ENCODE results near the gene SPACA5.
A peak's percentile ranks its signal among the peaks of the same experiment; 100 is the strongest.
"Not testable (repeated sequence)": the region's sequence is repeated elsewhere in the genome, so short reads cannot be mapped to it uniquely, and the experiment has no call there.

Gene SPACA5

DNA sequence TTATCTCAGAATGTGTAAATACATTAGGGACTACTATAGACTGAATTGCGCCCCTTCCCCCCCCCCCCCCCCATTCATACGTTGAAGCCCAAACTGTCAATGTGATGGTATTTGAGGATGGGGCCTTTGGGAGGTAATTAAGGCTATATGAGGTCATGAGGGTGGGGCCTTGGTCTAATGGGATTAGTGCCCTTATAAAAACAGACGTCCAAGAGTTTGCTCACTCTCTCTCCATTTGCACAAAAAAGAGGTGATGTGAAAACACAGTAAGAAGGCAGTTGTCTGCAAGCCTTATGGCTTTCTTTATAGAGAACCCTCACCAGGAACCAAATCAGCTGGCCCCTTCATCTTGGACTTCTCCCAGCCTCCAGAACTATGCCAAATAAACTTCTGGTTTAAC is 15.3 kb downstream of the SPACA5 start:
- no peak for DNase-seq

DNA sequence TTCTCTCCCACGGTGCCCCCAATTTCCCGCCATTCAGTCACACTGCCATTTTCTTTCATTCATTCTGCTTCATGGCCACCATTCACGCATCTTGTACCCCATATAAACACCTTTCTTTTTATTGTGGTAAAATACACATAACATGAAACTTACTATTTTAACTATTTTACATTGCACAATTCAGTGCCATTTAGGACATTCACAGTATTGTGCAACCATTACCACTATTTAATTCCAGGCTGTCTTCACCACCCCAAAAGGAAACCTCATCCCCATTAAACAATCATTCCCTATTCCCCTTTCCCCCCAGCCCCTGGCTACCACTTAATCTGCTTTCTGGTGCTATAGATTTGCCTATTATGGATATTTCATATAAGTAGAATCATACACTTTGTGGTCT is 15.9 kb downstream of the SPACA5 start:
- no peak for DNase-seq

DNA sequence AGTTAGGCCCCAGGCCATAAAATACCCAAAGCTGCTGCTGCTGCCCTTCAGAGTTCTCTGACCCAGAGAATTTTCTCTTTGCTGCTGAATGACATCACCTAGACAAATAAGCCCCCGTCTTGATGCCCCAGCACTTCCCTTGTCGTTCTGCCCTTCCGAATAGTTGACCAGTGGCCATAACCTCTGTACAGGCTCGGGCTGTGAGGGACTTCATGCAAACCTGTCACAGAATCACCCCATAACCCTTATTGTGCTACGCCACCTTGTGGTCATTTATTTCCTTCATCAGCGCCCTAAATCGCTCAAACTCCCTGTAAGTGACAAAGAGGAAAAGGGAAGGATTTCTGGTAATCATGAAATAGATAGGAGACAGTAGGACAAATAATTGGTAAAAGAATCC is 18.8 kb downstream of the SPACA5 start:
- peak; percentile 22 for DNase-seq

DNA sequence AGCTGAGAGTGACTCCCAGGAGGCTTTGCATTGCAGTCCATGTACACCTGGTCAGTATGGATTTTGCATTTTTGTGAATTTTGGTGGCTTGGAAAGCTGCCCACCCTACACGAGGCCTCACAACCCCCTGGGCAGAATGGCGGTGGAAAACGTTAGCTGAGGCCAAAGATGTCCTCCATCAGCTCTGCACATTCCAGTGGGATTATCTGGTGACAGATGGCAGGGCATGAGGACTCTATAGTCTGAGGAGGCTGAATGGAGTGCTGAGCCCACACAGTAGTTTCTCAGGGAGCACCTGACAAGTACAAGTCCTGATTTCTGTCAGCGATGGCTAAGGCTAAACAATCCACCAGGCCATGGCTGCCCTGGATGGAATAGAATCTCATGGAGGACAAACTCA is 20.8 kb downstream of the SPACA5 start:
- DNase-seq = not testable (repeated sequence)

DNA sequence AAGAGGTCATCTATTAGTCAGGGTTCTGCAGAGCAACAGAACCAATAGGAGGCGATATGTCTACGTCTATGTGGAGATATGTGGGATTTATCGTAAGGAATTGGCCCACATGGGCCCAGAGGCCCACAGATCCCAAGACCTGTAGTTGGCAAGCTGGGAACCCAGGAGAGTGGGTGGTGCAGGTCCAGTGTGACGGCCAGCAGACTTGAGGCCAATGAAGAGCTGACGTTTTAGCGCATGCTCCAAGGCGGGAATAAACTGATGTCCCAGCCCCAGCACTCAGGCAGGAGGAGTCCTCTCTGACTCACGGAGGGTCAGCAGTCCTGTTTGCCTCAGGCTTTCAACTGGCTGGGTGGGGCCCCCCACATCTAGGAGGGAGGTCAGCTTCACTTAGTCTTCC is 21.3 kb downstream of the SPACA5 start:
- no peak for DNase-seq

DNA sequence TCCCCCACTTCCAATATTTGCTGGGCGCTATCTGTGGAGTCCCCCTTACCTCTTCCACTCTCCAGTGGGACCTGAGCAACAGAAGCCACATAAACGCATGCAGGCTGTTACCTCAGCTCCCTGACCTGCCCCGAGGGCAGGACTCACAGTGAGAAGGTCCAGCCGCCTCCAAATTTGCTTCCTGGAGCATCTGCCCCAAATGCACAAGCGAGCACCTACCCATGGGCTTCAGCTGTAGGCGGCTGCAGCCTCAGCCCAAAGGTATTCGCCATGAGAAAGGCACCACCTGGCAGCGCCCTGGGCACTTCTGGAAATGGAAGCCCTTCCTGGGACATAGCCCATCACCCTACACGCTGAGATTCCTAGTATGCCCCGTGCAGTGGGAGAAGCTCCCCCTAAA is 23.4 kb downstream of the SPACA5 start:
- DNase-seq = no peak

DNA sequence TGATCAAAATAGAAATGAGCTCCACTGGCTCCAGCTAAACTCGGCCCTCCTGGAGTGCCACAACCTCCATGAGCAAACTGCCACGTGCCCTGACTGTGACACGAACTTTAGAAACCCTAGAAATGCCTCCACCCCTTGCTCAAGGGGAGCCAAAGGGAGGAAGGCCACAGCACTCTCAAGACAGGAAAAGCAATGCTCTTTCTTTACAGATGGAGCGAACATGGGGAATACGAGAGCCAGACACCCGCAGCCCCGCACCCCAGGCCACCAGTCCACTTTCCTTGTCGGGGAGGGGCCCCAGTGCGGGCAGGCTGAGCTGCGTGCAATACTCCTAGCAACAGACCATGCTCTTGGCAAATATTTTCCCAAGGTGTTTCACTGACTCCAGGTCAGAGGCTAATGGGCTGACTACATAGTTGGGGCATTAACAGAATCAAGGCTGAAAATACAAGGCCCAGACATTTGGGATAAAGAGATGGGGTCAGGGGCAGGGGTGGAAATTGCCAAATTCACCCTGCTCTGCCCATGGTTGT is 23.9 kb downstream of the SPACA5 start:
- DNase-seq = not testable (repeated sequence)

DNA sequence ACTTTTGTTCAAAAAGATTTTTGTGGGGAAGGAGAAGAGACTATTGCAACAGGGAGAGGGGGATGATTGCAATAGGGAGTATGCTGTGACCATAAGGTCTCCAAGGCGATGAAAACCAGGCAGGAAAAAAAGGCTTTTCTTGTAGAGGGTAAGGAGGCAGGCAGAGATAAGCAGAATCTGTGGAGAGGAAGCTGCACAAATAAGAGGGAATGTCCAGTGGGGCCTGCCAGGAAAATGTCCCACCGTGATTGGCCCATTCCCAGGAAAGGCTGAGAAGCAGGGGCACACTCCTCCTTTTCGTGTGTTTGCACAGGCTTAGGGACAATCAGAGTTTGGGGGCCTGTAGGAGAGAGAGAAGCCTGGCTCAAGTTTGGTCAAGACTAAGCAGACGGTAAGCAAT is 29.1 kb downstream of the SPACA5 start:
- no peak for DNase-seq

DNA sequence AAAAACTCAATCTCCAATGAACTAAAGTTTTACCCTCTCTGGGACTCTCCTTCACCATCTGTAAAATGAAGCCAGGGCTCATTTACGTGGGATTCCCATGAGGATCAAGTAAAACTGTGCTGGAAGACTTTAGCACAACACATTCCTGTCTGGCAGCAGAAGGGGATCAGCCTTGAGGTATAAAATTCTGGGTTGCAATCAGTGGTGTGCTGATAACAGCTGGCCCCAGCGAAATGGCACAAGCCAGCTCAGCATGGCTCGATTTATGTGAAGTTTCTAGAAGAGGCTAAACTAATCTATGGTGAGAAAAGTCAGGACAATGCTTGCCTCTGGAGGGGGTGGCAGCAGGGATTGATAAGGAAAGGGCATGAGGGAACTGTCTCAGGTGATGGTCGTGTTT is 36.3 kb downstream of the SPACA5 start:
- no peak for DNase-seq

DNA sequence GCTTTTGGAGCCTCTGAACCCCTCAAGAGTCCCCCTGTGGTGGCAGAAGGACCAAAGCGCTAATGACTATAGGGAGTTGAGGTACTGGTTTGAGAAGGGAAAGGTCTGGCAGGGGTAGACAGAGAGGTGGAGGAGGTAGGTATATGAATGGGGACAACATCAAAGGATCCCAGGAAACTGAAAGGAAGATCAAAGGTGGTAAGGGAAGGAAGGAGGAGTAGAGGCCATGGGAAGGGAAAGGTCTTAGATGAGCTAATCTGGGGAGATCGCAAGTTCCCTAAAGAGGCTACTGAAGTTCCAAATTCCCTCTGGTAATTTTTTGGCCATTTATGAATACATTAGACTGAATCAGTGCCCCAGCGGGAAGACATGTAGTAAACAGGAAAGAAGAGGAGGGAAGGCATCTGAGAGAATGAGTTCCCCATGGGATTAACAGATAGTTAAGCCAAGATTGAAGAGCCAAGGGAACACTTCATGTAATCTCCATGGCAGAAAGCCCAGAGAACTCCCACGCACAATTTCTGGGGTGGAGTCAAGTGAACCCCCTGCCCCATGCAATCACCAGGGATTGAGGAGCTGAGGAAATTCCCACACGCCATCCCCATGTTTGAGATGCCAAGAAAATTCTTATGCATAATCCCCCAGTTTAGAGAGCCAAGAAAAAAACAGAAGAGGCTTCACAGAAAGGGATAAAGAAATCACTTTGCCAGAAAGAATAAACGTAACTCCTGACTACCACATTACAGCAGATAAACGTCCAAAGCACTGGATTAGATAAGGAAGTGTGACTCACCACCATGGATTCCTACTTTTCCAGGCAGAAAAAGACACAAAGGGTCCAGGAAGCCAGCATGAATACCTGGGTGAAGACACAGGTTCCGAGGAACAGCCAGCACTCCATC is 38.9 kb downstream of the SPACA5 start:
- DNase-seq = no peak

DNA sequence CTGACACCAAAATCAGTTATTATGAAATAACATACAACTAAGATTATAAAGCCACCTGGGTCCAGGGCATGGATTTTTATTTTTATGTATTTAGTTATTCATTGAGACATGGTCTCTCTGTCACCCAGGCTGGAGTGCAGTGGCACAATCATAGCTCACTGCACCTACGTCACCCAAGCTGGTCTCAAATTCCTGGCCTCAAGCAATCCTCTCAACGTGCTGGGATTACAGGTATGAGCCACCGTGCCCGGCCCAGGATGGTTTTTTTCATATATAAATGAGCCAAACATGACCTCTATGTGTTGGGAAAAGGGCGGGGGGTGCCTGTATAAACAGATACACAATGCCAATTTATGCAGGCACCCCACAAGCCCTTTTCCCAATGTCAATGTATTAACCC is 40.1 kb downstream of the SPACA5 start:
- DNase-seq = no peak

DNA sequence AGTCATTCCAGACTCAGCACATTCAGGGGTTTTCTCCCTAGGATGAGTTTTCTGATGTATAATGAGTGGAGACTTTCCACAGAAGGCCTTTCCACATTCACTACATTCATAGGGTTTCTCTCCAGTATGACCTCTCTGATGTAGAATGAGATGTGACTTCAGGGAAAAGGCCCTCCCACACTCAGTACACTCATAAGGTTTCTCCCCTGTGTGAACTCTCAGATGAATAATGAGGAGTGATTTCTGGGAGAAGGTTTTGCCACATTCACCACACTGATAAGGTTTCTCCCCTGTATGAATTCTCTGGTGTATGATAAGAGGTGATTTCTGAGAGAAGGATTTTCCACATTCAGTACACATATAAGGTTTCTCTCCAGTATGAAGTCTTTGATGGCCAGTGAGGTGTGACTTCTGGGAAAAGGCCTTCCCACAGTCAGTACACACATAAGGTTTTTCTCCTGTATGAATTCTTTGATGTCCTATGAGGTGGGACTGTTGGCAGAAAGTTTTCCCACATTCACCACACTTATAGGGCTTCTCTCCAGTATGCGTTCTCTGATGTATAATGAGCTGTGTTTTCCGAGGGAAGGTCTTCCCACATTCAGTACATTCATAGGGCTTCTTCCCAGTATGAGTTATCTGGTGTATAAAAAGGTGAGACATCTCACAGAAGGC is 52.0 kb downstream of the SPACA5 start:
- DNase-seq = no peak

DNA sequence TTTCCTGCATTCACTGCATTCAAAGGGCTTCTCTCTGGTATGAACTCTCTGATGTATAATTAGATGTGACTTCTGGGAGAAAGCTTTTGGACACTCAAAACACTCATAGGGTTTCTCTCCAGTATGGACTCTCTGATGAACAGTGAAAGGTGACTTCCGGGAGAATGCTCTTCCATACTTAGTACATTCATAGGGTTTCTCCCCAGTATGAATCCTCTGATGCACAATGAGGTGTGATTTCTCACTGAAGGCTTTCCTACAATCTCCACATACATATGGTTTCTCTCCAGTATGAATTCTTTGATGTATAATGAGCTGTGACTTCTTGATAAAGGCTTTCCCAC is 52.5 kb downstream of the SPACA5 start:
- no peak for DNase-seq

Data from activated naive CD4-positive, alpha-beta T cell treated with anti-CD3 and anti-CD28 coated beads, Interleukin-2, amount 50 U/mL, for 16 hours (primary cell).